Measurements from ENCODE around the gene PARD3B.

The PARD3B gene

DNA sequence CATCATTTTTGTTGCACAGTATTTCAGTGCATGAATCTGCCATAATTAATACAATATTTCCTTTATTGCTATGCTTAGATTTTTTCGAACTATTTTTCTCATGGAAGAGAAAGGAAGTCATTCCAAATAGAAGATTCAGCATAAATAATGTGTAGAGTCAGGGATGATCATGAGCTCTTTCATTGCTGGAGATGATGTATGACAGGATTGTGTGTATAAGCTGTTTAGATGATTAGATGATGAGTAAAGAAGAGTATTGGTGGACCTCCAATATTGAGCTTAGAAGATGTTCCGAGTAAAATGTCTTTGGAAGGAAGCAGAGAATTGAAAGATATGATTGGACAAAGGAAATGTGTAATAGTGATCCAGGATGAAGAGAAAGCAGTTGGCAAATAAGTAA, 364.5 kb downstream of the PARD3B start:
- DNase-seq = no peak

- no peak for DNase-seq
Observed at GRCh38 chr2:204913312-204913711, 368.0 kb downstream of the PARD3B start.

GRCh38 chr2:204913854-204914464, 368.7 kb downstream of the PARD3B start:
- DNase-seq = no peak

DNA sequence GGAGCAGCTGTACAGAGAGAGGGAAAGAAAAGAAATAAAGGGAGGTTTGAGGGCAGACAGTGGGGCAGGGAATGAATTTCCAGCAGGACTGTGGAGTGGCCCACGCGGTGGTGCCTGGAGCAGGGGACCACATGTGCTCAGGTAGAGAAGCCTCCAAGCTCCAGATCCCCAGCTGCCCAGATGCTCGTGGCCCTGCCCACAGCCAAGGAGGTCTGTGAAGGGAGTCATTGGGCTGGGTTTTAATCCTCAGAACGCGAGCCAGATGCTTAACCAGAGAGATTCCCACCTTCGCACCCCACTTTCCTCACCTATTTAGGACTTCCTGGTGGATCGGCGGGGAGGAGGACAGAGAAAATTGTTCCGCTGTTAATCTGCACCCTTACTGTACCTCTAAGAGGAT, 369.4 kb downstream of the PARD3B start:
- no peak for DNase-seq

- no peak for DNase-seq
Observed at GRCh38 chr2:204917089-204917701, 371.9 kb downstream of the PARD3B start.

DNA sequence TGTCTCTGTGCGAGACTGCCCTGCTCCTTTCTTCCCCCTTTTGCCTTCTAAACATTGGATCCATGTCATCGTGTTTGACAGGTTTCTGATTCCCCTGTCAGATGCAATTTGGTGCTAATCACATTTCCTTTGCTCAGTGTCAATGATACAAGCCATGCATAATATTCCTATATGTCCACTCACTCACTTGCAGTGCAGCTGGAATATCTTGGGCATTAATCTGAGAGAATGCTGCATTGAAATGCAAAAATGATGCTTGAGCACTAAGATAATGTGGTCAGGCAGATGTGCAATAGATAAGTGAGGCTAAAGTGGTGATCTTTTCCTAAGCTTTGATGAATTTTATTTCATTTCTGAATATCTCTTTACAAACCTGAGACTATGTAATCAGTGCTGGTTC, 375.5 kb downstream of the PARD3B start:
- DNase-seq = no peak

DNA sequence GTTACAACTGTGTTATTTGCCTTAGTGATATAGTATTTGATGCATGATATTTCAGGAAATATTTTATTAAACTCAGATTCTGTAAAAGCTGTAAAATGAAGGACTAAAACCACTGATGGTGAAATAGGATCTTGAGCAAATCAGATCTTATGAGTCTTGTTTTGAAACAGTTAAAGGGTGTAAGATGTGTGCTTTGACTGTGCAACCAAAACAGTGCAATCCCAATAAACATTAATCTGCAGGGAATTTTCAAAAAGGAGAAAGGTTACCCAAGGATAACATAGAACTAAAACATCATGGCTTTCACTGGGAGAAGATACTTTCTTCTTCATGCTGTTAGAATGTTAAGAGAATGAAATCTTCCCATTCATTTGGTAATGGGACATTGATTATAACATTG, 378.7 kb downstream of the PARD3B start:
- DNase-seq = no peak

DNA sequence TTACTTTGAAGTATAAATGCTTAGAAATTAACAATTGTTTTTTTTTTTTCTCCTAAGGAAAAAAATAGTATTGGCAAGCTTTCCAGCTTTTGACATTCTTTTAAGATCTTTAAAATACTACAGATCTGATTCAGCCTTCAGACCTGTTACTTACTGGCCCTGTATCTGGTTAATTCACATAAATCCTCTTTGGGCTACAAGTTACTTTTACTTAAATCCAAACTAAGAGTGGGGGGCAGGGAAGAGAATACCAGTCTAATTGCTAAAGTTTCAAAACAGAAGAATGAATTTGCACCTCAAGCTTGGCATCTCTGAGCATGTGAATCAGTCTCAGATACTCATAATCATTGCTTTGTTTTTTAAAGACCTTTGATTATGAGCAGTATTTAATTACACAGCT, 386.3 kb downstream of the PARD3B start:
- DNase-seq = no peak

DNA sequence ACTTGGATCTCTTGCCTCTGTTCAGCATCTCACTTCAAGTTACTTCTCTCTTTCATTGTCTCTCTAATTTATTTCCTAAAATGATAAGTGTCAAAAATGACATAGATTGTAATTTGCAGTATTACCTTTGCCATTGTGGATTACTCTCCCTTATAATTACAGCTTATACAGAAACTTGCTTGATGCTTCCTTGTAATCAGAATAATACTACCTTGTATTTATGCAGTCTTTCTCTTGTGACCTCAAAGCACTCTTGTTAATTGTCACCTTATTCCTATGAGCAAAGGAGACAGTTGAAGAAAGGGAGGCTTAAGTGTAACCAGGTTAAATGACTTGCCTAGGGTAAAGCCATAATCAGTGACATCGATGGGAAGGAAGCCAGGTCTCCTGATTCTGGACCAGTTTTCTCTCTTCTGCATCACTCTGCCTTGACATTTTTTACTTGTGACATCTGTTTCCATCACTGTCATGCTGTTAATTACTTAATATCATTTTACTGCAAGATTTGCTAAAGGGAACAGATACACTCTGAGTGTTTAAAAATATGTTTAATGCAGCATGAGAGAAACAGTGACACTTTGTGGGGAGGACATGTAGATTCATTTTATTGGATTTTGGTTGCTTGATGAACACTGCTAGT, 388.6 kb downstream of the PARD3B start:
- no peak for DNase-seq

- no peak for DNase-seq
Observed at GRCh38 chr2:204944927-204945326, 399.7 kb downstream of the PARD3B start.

DNA sequence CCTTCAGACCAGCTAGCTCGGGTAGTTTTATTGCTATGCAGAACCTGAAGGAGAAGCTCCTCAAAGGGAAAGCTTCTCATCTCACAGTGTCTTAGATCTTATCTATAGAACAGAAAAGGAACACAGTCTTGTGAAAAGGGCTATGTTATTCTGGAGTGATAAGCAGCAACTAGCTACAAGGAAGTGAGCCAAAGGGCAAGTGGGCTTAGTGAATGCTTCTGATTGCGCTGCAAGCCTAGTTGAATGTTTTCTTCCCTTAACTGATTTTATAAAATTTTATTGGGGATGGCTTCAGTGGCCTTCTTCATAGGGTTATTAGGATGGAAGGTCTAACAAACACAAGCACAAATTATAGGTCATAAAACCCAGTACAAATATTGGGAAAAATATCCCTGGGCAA, 400.1 kb downstream of the PARD3B start:
- no peak for DNase-seq

DNA sequence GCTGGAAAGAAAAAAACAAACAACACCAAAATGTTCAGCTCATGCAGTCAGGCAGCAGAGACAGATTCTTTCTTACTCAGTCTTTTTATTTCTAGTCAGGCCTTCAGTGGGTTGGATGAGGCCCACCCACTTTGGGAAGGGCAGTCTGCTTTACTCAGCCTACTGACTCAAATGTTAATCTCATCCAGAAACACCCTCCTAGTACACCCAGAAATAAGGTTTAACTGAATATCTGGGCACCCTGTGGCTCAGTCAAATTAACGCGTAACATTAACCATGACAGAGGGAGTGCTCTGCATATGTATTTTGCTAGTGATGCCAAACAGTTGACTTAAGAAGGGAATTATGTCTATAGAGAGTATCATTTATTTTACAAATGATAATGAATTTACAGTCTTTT, 401.6 kb downstream of the PARD3B start:
- no peak for DNase-seq

DNA sequence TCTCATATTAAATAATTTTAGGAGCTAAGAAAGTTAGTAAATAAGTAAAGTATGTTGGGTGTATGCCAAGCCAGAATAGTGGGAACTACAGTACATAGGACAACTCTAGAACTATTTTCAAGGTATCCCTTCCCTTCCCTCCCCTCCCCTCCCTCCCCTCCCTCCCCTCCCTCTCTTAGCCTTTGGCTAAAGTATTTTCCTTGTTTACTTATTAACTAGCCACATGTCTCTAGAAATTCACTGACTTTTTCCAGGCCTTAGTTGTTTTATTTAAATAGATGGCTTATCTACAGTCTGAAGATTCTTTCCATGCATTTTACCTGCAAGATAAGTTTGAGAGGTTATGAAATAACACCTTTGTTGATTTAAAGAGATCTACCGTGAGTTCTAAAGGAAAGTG, 402.1 kb downstream of the PARD3B start:
- DNase-seq = no peak

DNA sequence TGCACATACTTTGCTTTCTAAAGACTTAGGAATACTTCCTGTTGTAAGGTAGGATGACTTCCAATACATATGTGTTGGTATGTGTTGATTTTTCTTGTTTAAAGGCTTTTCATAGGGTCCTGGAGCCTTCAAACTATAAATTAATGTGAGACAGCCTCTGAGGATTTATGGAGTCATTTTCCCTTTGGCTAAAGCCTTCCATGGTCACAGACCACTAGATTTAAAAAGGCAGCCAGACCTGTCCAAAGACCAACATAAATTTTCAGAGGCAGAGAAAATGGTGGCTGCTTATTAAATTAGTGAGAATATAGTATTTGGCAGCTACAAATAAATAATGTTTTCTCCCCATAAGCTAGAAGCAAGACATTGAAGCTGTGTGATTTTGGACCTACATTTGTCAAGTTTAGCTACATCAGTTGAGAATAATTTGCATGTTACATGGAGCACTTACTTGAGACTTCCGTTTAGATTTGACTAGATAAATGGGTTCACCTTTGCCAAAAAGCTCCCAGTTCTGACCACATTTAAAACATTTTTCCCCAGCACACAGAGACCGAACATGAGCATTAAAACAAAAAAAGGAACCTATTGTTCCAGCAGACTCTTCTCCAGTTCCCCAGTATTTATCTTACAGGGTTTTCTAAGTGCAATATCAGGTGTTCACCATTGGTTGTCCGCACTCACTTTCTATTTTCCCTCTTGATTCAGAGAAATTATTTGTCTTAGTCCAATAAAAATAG, 402.9 kb downstream of the PARD3B start:
- no peak for DNase-seq

GRCh38 chr2:204948822-204949221, 403.5 kb downstream of the PARD3B start:
- DNase-seq = no peak

- DNase-seq = no peak
Observed at GRCh38 chr2:204950695-204951346, 405.5 kb downstream of the PARD3B start.

DNA sequence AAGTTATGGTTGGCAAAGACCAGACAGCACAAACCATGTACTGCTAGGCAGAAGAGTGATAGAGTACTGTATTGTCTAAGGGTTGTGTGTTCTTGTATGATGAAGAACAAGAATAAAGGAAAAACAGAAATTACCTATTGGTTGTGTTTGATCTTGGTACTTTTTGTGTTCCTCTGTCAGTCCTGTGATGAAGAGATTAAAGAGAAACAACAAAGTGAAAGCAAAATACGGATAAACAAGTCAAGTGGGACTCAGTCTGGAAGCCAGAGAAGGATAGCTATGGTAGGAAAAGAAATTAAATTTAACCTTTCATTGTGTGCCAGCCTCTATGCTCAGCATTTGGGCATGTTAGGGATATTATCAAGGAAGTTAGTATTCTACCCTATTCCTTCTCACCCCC, 413.1 kb downstream of the PARD3B start:
- no peak for DNase-seq

GRCh38 chr2:204964414-204964813, 419.1 kb downstream of the PARD3B start:
- no peak for DNase-seq

DNA sequence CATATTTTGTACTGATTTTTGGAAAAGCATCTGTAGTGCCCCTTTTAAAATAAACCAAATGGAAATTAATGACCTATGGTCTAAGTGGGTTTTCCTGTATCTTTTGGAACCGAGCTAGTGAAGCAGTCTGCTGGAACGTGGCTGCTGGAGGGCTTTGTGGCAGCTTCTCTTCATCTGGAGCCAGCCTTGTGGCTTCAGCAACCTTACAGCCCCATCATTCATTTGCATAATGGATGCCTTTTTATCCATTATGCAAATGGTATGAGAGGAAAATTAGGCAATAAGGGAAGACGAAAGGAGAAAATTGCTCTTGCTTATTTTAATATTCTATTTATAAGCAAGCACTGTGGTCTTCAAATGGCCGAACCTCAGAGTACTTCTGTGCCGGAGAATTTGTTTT, 421.0 kb downstream of the PARD3B start:
- DNase-seq = no peak

DNA sequence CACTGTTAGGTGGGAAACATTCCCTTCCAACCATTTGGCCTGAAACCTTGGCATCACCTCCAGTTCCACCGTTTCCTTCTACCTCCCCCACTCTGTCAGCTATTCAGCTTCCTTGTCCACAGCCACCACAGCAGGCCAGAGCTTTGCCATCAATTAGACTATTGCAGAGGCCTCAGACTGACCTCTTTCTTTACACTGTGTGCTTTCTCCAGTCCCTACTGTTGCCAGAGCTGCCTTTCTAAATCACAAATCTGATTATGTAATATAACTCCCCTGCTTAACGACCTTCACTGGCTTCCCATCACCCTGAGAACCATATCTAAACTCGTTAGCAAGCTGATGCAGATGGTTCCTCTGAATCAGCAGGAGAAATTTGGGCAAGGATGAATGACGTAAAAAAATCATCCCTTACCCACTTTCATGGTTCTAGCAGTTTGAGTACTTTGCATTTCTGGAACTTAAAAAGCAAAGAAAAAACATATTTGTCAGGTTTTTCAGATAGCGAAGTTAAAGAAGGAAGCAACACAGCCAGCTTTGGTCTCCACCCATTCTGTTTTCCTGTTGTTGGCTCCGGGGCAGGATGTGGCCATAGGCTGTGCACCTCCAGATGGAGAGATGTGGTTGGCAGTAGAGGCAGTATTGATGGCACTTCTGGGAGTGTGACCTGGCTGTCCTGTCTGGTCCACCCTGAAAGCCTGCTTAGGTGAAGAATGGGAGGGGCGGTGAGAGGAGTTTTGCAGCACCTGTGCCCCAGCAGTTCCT, 422.1 kb downstream of the PARD3B start:
- DNase-seq = no peak

DNA sequence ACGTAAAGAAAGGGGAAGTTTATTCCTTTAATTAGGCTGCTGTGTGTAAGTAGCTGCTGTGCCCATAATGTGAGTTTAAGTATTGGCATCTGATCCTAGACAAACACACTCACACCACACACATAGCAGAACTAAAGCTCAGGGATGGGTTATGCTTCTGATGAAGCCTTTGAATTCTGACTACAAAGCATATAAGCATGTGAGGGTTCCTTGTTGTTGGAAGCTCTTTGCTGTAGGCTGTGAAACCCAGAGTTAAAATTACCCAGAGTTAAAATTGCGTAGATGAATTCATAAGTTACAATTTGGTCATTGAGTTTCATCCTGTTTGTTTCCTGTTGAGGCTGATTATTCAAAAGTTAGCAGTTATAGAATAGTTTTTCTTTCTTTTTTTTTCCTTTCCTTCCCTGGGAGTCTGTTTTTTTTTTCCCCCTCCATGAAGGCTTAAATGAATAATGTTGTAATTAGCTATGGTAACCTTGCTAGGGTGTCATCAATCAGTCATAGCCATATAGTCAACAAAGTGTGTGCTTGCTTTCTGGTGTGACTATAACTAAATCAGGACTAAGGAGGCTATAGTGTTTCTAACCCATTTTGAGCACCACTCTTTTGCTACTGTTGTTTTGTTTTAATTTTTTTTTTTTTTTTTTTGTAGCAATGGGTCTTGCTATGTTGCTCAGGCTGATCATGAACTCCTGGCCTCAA, 426.1 kb downstream of the PARD3B start:
- DNase-seq = no peak

GRCh38 chr2:204972161-204972560, 426.9 kb downstream of the PARD3B start:
- no peak for DNase-seq

All from NCI-H2081 treated with DMSO at 0.1 percent for 48 hours (cell line).